ENCODE results near the gene TCTA.

The TCTA gene

GRCh38 chr3:49456466-49456865 is 44.2 kb downstream of the TCTA start:
- no peak for DNase-seq (ENCODE audit: extremely low read depth in 1 of 2, low read depth in 1 of 2)

DNA sequence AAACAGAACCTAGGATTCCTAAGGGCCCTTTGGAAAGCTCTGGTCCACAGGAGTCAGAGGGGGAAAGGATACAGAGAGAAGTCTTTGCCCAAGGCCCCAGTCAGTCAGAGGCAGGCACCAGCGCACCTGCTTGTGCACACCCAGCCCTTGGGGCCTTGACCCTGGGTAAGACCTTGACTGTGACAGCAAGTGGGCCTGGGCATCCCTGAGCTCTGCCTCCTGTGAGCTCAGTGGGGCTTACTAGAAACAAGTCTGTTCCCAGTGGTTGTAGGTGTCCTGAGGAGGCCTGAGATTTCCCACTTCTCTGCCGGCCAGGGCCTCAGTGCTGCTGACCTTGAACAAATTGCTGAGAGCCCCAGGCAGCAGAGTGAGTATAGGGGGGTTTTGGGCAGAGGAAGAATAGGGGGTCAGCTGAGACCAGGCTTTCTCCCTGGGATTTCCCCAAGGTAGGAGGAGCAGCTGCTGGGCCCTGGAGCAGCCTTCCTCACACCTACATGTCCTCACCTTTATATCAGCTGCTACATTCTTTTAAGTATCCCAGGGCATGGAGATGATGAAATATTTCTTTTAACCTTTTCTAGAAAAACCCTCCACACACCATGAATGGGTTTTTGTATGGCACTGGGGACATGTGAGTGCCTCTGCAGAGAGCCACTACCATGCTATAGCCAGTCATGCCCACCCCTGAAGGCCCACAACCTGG is 48.1 kb downstream of the TCTA start:
- no peak for DNase-seq (ENCODE audit: extremely low read depth in 1 of 2, low read depth in 1 of 2)

- no peak for DNase-seq (ENCODE audit: extremely low read depth in 1 of 2, low read depth in 1 of 2)
Observed at GRCh38 chr3:49460956-49461355, 48.7 kb downstream of the TCTA start.

DNA sequence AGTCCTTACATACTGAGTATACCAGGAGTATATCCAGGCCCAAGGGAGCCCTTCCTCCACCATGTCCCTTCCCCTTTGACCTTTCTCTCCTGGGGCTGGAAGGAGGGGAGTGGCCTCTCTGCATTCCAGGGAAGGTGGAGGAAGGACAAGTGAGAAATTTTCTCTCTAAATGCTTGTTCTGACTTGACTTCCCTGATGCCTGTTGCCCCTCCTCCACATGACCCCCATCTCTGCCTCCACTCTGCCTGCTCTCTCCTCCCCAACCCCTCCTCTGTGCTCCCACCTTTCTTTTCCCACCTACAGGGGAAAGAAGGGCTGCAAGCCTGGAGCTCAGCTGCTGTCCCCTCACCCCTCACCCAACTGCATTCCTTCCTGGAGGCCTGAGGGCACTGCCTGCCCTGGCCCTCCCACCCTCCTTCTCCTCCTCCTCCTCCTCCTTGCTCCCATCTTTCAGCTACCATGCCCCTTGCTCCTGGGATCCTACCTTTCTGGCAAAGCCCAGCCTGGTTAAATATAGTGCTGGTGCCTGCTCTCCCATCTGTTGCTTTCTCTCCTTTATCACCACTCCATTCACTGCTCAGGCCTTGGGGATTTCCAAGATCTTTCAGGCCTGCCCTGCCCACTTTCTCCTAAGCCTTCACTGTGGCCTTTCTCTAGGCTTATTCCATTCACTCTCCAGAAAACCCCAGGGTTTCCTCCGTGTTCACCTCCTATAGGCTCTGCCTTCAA is 49.4 kb downstream of the TCTA start:
- DNase-seq (ENCODE audit: extremely low read depth in 1 of 2, low read depth in 1 of 2): no peak

DNA sequence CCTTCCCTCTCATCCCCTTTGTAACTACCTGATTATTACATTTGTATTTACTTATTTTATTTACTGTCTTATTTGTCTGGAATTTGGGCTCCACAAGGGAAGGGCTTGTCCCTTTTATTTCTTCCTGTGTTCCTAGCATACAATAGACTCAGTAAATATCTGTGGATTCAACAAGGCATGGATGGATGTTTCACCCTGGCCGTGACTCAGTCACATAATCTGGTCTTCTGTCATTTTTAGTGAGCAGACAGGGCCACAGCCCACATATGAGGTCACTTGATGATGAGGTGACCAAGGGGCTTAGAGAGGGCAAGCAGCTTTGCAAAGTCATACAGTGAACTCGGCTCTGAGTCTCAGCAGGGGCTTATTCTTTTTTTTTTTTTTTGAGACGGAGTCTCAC is 50.0 kb downstream of the TCTA start:
- DNase-seq (ENCODE audit: extremely low read depth in 1 of 2, low read depth in 1 of 2): no peak

DNA sequence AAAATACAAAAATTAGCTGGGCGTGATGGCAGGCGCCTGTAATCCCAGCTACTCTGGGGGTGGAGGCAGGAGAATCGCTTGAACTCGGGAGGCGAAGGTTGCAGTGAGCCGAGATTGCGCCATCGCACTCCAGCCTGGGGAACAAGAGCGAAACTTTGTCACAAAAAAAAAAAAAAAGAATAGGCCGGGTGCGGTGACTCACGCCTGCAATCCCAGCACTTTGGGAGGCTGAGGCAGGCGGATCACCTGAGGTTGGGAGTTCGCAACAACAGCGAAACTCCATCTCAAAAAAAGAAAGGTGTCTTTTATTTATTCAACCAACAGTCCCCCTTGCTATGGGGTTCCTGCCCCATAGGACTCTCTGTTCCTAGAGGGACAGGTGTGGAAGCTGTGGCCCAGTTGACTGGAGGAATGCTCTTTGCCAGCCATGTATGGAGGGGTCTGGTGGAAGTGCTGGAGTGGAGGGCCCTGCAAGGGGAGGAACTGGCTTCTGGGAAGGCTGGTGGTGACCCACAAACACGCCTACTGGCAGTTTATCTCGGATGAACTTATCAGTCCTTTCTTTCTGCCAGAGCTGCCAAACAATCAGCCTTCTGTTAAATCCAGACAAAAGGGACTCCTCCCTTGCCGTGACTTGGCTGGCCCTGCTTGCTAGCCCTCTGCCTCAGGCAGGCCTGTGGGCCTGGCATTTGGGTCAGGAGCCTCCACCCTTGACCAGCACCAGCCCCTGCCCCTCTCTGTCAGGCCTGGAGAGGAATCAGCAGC is 53.2 kb downstream of the TCTA start:
- no peak for DNase-seq (ENCODE audit: extremely low read depth in 1 of 2, low read depth in 1 of 2)
